ENCODE data around the gene PLPPR1. TPM values are rescaled to one million over a fixed set of nuclear protein-coding genes. Genes with fewer than 3 reads are reported as not detected.

Gene PLPPR1
- total RNA-seq, 1 experiment from 2014 or later = not detected

DNA sequence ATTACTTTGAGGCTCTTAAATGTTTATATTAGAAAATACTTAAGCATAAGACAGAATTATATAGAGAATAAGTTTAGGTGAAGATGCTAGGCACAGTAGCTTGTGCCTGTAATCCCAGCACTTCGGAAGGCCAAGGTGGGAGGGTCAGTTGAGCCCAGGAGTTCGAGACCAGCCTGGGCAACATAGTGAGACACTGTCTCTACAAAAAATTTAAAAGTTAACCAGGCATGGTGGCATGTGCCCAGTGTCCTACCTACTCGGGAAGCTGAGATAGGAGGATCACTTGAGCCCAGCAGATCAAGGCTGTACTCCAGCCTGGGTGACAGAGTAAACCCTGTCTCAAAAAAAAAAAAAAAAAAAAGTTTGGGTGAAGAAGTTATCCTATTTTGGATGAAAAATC lies 294.6 kb downstream of the PLPPR1 start:
- Histone ChIP-seq H3K4me2 (ENCODE audit: low read length) (no peak overlapping the region), H3K9ac (ENCODE audit: low read length) (no peak overlapping the region), H3K9me3 (ENCODE audit: control insufficient read depth in 1 of 2, insufficient read depth in 1 of 2, low read depth in 1 of 2, low read length in 2 of 2) (no peaks in the 10 kb centered on the region), H2AFZ (ENCODE audit: low read depth, low read length, poor library complexity, severe bottlenecking) (no peak overlapping the region), H3K27me3 (ENCODE audit: insufficient read depth, low read length) (no peaks in the 10 kb centered on the region), H4K20me1 (ENCODE audit: insufficient read depth) (no peaks in the 10 kb centered on the region), H3K79me2 (ENCODE audit: insufficient read depth, low read length) (no peaks in the 10 kb centered on the region), H3K36me3 (ENCODE audit: control insufficient read depth in 1 of 2, insufficient read depth in 2 of 2, low read length in 2 of 2) (no peaks in the 10 kb centered on the region), H3K4me1 (ENCODE audit: control insufficient read depth in 1 of 2, insufficient read depth in 2 of 2, low read length in 2 of 2) (no peaks in the 10 kb centered on the region), H3K9me2 (ENCODE audit: insufficient read depth) (no peaks in the 10 kb centered on the region), H3K4me3 (replicated peaks in 1 of 2; ENCODE audit: low read depth in 1 of 2, low read length in 2 of 2) (no peak overlapping the region), H3K27ac (ENCODE audit: low read depth, low read length) (no peak overlapping the region)
- CTCF ChIA-PET = interaction anchor here (0.9 to 1.3 kb wide), 2 partner anchors 11 to 721 kb away, joined by 3 to 4 read pairs; no protein-coding TSS in a partner anchor
- no peak for DNase-seq (ENCODE audit: low read depth, low spot score)
- no peak for ATAC-seq
- POLR2A ChIA-PET = no interaction called here
- intact Hi-C loops (cut with micrococcal nuclease) = no loop called here
- BruUV-seq (replicated peaks) = no TSS peak
- TF ChIP-seq RAD21 (IDR thresholded peaks at IDR 0.05; ENCODE audit: low read depth) (no peak), TCF7L2 (IDR thresholded peaks at IDR 0.05; ENCODE audit: borderline replicate concordance, extremely low read depth, insufficient read depth, insufficient read length) (no peak), SRF (IDR thresholded peaks at IDR 0.05; ENCODE audit: low read depth) (no peak)
- TF ChIP-seq, protein P1, sequence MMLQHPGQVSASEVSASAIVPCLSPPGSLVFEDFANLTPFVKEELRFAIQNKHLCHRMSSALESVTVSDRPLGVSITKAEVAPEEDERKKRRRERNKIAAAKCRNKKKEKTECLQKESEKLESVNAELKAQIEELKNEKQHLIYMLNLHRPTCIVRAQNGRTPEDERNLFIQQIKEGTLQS (IDR thresholded peaks at IDR 0.05) = no peak
- TF ChIP-seq, protein P2, sequence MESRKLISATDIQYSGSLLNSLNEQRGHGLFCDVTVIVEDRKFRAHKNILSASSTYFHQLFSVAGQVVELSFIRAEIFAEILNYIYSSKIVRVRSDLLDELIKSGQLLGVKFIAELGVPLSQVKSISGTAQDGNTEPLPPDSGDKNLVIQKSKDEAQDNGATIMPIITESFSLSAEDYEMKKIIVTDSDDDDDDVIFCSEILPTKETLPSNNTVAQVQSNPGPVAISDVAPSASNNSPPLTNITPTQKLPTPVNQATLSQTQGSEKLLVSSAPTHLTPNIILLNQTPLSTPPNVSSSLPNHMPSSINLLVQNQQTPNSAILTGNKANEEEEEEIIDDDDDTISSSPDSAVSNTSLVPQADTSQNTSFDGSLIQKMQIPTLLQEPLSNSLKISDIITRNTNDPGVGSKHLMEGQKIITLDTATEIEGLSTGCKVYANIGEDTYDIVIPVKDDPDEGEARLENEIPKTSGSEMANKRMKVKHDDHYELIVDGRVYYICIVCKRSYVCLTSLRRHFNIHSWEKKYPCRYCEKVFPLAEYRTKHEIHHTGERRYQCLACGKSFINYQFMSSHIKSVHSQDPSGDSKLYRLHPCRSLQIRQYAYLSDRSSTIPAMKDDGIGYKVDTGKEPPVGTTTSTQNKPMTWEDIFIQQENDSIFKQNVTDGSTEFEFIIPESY (IDR thresholded peaks at IDR 0.05; ENCODE audit: extremely low read depth, insufficient replicate concordance, low read length) = no peak
- TF ChIP-seq, protein P3, sequence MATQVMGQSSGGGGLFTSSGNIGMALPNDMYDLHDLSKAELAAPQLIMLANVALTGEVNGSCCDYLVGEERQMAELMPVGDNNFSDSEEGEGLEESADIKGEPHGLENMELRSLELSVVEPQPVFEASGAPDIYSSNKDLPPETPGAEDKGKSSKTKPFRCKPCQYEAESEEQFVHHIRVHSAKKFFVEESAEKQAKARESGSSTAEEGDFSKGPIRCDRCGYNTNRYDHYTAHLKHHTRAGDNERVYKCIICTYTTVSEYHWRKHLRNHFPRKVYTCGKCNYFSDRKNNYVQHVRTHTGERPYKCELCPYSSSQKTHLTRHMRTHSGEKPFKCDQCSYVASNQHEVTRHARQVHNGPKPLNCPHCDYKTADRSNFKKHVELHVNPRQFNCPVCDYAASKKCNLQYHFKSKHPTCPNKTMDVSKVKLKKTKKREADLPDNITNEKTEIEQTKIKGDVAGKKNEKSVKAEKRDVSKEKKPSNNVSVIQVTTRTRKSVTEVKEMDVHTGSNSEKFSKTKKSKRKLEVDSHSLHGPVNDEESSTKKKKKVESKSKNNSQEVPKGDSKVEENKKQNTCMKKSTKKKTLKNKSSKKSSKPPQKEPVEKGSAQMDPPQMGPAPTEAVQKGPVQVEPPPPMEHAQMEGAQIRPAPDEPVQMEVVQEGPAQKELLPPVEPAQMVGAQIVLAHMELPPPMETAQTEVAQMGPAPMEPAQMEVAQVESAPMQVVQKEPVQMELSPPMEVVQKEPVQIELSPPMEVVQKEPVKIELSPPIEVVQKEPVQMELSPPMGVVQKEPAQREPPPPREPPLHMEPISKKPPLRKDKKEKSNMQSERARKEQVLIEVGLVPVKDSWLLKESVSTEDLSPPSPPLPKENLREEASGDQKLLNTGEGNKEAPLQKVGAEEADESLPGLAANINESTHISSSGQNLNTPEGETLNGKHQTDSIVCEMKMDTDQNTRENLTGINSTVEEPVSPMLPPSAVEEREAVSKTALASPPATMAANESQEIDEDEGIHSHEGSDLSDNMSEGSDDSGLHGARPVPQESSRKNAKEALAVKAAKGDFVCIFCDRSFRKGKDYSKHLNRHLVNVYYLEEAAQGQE (IDR thresholded peaks at IDR 0.05; ENCODE audit: low read depth) = no peak
- RAD21 ChIA-PET (ENCODE audit: low non-redundant PET in 1 of 2, low total read pairs in 2 of 2, uncharacterized antibody in 2 of 2, unreplicated experiment in 2 of 2) = no interaction called here
